Measurements from ENCODE around the gene PRKCQ. TPM values are rescaled to one million over a fixed set of nuclear protein-coding genes. Genes with fewer than 3 reads are reported as not detected.

The PRKCQ gene
- total and polyA plus RNA-seq, 2 of the 13 experiments (the other 11 are each of a cell fraction or from before 2014, with no cell fraction given): 0.13 to 0.35 TPM

- no peak overlapping the region for H2AFZ ChIP-seq (ENCODE audit: low read length)
- peaks cover 0 to 6% of the 10 kb centered on the region in 2 experiments; a peak in 1 of 5 replicates for H3K27me3 ChIP-seq (ENCODE audit: control insufficient read depth in 1 of 2, insufficient read depth in 2 of 2, low read length in 2 of 2)
- POLR2A ChIA-PET: no interaction called here
- no peaks in the 10 kb centered on the region for H3K4me1 ChIP-seq (ENCODE audit: insufficient read depth, low read length)
- no peak overlapping the region for H3K4me3 ChIP-seq (replicated peaks in 1 of 3; ENCODE audit: insufficient read depth in 1 of 3, low read depth in 2 of 3, low read length in 3 of 3)
- no peak overlapping the region for H3K27ac ChIP-seq (ENCODE audit: extremely low read length, insufficient read depth, low read length)
- no peaks in the 10 kb centered on the region for H4K20me1 ChIP-seq (ENCODE audit: insufficient read depth, low read length)
- FAIRE-seq: no peak
- in situ Hi-C loops (cut with HindIII; ENCODE audit: extremely low pct_ligation_motif_present, low pct_unique_long_range_greater_than_20kb) (no loop called here), intact Hi-C loops (cut with micrococcal nuclease; ENCODE audit: unreplicated experiment) (no loop called here)
- CTCF ChIA-PET (ENCODE audit: low intra/inter-chr PET ratio, low total read pairs): no interaction called here
- H3K9ac ChIP-seq (ENCODE audit: insufficient read depth, low read depth, low read length): no peak overlapping the region
- no TSS peak for BruUV-seq (replicated peaks)
- DNase-seq (ENCODE audit: low spot score): no peak
- no peaks in the 10 kb centered on the region for H3K79me2 ChIP-seq (ENCODE audit: insufficient read depth, low read length)
- ATAC-seq: no peak
- no peak overlapping the region for H3K4me2 ChIP-seq (ENCODE audit: low read depth, low read length)
- no peaks in the 10 kb centered on the region for H3K9me3 ChIP-seq (ENCODE audit: low read length)
- no CpG with 5 or more reads among the region's 1 CpG for WGBS (ENCODE audit: low lambda C conversion rate)
- H3K36me3 ChIP-seq (replicated peaks in 1 of 2; ENCODE audit: control insufficient read depth in 1 of 2, insufficient read depth in 2 of 2, low read length in 2 of 2): no peaks in the 10 kb centered on the region
- TF ChIP-seq BRF2 (CRISPR knock-in tag; IDR thresholded peaks at IDR 0.05) (no peak), GZF1 (CRISPR knock-in tag; IDR thresholded peaks at IDR 0.05) (no peak), KDM4B (CRISPR knock-in tag; IDR thresholded peaks at IDR 0.05) (no peak), NR2F6 (IDR thresholded peaks at IDR 0.05) (no peak), NR2F6 (CRISPR knock-in tag; IDR thresholded peaks at IDR 0.05) (no peak), SNAPC2 (CRISPR knock-in tag; IDR thresholded peaks at IDR 0.05) (no peak), NCOR1 (IDR thresholded peaks at IDR 0.05; ENCODE audit: borderline replicate concordance, low read length) (no peak), ZNF775 (CRISPR knock-in tag; IDR thresholded peaks at IDR 0.05; ENCODE audit: borderline replicate concordance) (no peak), ZNF230 (CRISPR knock-in tag; IDR thresholded peaks at IDR 0.05) (no peak), GABPA (IDR thresholded peaks at IDR 0.05; ENCODE audit: low read depth, low read length) (no peak), GABPA (CRISPR knock-in tag; IDR thresholded peaks at IDR 0.05; ENCODE audit: low read depth) (no peak), ZNF605 (CRISPR knock-in tag; IDR thresholded peaks at IDR 0.05) (no peak), TFE3 (CRISPR knock-in tag; IDR thresholded peaks at IDR 0.05) (no peak), ZNF460 (CRISPR knock-in tag; IDR thresholded peaks at IDR 0.05; ENCODE audit: borderline replicate concordance) (no peak), ZNF264 (CRISPR knock-in tag; IDR thresholded peaks at IDR 0.05) (no peak), ZBTB40 (IDR thresholded peaks at IDR 0.05) (no peak), ZBTB40 (CRISPR knock-in tag; IDR thresholded peaks at IDR 0.05) (no peak)
Measured at GRCh38 chr10:6618340-6618739, 38.3 kb upstream of the PRKCQ start.

Data from HepG2 (cell line).